GM19328 (cell line): ENCODE data around the gene HEATR5A.

Experiments used
- ATAC-seq: cut with Tn5 transposase; IDR thresholded peaks from one replicate; pipeline ENCODE4 v1.9.1; 2021; ENCODE audit warnings: mild to moderate bottlenecking, moderate library complexity; ENCODE audit not compliant: unreplicated experiment

The HEATR5A gene

GRCh38 chr14:31428011-31428410 is 7.7 kb upstream of the HEATR5A start:
- no peak for ATAC-seq

DNA sequence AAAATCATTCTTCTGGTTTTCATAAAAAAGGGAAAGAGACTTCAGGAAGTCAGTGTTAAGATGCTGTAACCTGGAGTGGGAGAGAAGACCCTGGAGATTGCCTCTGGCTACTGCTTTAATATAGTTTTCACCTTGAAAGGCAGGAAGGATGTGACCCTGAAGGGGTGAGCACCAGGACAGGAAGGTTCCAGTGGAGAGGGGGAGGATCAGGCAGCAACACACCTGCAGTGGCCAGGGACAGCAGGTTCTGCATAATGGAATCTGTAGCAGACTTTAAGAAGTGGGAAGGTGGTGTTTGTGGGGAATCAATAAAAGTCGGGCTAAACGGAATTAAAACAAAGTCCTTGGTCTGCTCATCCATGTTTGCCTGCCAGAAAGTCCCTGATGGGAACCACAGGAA is 6.3 kb upstream of the HEATR5A start:
- ATAC-seq, result no peak

GRCh38 chr14:31425905-31426304 is 5.6 kb upstream of the HEATR5A start:
- ATAC-seq, result no peak

GRCh38 chr14:31421200-31421599 is 850 bp upstream of the HEATR5A start:
- ATAC-seq, result no peak

GRCh38 chr14:31419967-31420318 is 407 bp downstream of the HEATR5A start:
- peak; percentile 14 for ATAC-seq

- no peak for ATAC-seq
Observed at GRCh38 chr14:31419179-31419966, 977 bp downstream of the HEATR5A start.

DNA sequence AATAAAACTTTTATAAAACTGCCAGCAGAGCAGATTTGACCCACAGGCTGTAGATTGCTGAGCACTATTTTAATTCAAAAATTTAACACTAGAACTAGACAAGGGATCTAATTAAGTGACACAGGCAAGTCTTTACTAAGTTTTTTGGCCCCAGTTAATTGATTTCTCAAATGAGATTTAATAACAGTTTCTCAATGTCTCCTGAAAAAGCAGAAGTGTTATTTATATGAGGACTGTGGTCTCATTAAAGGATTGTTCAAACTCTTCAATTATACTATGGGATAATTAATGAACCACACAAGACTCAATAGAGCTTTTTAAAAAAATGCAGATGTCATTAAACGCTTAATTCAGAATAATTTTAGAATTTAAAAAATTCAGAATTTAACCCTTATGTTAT is 1.9 kb downstream of the HEATR5A start:
- no peak for ATAC-seq

- ATAC-seq, result no peak
Observed at GRCh38 chr14:31414190-31414833, 6.0 kb downstream of the HEATR5A start.

DNA sequence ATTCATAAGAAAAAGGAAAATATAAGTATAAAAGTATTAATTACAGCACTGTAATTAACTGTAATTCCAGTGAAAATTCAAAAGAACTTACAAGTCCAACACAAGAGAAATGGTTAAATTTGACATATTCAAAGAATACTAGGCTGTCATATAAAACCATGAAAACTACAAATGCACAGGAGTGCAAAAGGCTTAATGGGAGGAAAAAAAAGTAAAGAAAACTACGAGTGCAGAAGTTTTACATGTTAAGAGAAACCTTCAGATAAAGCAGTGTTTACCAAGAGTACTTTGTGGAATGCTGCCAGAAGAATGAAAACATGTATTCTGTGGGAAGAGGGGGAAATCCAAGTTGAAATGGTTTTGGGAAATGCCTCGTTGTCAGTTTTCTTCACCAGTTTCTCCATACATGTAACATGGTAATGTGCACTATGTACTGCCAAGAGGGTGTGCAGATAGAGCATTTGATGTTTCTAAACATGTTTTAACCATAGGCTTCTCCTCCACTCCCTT is 9.1 kb downstream of the HEATR5A start:
- ATAC-seq, result no peak

- peak; percentile 45 for ATAC-seq
Observed at GRCh38 chr14:31410048-31410650, 10.2 kb downstream of the HEATR5A start.

DNA sequence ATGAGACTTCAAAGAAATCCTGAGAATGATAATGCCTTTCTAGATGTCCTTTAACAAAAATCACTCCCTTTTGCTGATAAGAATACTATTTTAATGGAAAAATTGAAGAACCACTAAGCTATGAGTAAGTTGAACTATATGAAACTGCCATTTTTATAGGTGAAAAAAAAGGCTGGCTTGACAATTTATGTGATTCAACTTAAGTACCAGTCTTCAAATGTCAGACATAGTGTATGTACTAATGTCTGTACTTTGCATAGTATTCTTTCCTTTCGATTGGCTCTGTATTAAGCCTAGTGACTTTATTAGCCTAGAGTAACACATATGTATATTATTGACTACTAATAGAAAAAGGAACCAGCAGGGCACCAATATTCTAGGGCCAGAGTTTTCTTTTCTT is 11.9 kb downstream of the HEATR5A start:
- no peak for ATAC-seq

DNA sequence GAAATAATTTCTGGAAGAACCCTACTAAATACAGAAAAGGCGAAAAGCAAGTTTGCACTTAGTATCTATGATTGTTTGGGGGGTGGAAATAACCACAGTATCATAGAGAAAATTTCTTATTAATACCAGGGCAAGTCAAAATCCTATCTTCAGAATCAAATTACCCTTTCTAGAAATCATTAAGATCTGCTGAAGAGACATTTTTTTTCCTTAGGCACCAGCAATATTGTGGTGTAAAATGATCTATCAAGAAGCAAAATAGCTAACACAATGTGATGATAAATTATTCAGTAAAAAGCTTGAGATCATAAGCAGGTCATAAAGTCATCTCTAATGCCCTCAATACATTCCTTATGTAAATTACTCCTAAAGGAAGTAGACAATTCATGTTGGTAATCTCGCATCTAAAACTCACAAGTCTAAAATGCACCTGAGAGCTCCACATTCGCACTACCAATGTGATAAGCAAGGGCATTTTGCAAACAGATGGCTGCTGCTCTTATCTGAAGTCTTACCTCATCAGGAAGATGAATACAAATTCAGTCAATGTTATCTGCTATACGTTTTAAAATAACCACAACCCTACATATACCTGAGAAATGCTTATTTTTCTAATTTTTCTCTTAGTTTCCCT is 14.6 kb downstream of the HEATR5A start:
- no peak for ATAC-seq

- no peak for ATAC-seq
Observed at GRCh38 chr14:31405106-31405505, 15.2 kb downstream of the HEATR5A start.

- no peak for ATAC-seq
Observed at GRCh38 chr14:31403707-31404106, 16.6 kb downstream of the HEATR5A start.

- ATAC-seq, result no peak
Observed at GRCh38 chr14:31402764-31403439, 17.4 kb downstream of the HEATR5A start.

DNA sequence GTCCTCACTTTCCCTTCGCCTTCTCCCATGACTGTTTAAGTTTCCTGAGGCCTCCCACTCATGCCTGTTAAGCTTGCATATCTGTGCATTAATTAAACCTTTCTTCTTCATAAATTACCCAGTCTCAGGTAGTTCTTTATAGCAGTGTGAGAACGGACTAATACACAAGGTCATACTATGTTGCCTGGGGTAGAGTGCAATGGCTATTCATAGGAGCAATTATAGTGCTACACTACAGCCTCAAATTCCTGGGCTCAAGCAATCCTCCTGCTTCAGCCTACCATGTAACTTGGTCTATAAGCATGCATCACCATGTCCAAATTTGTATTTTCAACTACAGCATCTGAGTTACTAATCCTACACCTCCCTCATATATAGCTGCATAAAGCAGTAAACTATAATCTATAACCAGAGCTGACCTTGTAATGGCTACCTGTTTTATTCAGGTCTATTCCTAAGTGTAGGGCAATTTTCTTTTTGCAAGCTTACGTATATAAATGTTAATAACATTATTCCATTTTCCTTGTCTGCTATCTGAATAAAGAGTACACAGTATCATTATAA is 18.9 kb downstream of the HEATR5A start:
- ATAC-seq, result no peak

- no peak for ATAC-seq
Observed at GRCh38 chr14:31400031-31400638, 20.2 kb downstream of the HEATR5A start.

DNA sequence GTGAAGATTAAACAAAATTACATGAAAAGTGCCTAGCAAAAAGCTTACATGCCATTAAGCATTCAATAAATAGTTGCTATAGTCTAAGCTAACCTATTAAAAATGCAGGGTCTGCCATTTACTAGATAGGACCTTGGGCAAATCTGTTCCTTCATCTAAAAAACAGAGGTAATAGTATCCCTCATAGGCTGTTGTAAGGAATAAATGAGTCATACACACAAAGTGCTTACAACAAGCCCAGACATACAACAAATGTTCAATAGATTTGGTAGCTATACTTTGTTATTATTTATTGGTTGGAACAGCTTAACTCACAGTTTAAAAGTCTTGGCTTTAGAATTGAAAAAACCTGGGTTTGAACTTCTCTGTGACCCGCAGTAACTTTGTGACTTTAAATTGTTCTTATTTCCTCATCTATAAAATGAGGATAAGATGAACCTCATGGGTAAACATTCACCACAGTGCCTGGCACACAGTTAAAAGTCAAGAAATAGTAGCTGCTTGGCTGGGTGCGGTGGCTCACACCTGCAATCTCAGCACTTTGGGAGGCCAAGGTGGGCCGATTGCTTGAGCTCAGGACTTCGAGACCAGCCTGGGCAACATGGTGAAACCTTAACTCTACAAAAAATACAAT is 24.7 kb downstream of the HEATR5A start:
- no peak for ATAC-seq

DNA sequence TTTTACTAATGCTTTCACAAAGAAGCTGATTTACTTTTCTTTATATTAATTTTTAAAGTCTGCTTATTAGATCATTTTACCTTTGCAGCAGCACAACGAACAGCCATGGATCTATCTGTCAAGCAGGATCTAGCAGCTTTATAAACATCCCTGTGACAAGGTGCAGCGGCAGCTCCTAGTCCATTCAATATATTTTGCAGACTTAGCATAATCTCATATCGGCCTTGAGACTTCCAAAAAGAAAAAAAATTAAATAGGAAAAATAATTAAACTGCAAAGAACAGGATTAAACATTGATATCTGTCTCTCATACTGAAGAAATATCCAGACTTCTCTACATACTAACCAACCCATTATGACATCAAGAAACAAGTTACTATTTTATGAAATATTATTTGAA is 25.2 kb downstream of the HEATR5A start:
- no peak for ATAC-seq

DNA sequence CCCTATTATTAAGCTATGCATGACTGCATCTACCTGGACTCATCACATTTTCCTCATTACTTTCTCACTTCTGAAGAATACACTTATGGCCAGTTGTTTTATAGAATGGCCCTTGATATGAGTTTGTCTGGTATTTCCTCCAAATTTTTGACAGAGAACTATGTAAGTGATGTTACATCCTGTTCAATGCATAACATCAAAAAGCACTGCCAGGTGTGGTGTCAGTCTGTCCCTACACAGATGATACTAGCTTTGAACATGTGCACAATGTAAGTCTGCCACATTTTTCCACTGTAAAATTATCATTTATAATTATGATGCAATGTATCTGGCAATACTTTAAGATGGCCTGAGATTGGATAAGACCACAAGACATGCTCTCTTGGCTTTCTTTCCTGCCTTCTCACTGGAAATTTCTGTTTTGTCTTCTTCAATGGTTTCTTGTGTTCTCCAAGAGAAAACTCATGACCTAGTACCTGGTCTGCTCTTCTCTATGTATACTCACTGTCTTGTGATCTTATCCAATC is 28.3 kb downstream of the HEATR5A start:
- ATAC-seq, result no peak
